Epithelial cell of esophagus (primary cell): ENCODE data around the gene ADO.

Experiments
- DNase-seq: peaks from one replicate; pipeline ENCODE4 v3.0.0; 2010; ENCODE audit warnings: low read depth
- H3K4me3 ChIP-seq: 2 replicates; pipeline ENCODE4 v1.5.1; 2011; ENCODE audit warnings: mild to moderate bottlenecking, low read length, control low read depth
- CTCF ChIP-seq: IDR thresholded peaks from 2 replicates; pipeline ENCODE4 v1.5.1; 2011; ENCODE audit warnings: low read depth, mild to moderate bottlenecking, low read length, control low read depth, inconsistent platforms; ENCODE audit not compliant: insufficient read depth; ENCODE audit errors: missing control alignments

The ADO gene

DNA sequence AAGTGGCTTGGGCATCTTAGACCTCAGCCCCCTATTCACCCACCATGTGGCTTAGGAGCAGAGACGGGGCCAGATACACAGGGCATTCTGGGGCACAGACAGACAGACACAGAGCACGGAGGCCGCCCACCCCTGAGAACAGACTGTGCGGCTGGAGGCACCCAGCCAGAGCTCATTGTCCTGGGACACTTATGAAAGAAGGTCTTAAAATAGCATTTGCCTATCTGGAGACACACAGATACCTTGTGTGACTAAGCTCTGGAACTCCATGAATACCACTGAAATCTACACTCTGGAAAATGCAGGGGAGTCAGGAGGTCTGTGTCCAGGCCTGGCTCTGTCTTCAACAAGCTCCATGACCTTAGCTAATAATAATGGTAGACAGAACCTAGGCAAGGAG lies 41.4 kb upstream of the ADO start:
- TF ChIP-seq CTCF, result no peak
- no peak overlapping the region for H3K4me3 ChIP-seq
- DNase-seq, result no peak

- TF ChIP-seq CTCF, result no peak
- DNase-seq, result no peak
- no peak overlapping the region for H3K4me3 ChIP-seq
Observed at GRCh38 chr10:62764011-62764410, 40.5 kb upstream of the ADO start.

GRCh38 chr10:62765726-62766125 lies 38.8 kb upstream of the ADO start:
- no peak for DNase-seq
- H3K4me3 ChIP-seq, result no peak overlapping the region
- TF ChIP-seq CTCF, result no peak

DNA sequence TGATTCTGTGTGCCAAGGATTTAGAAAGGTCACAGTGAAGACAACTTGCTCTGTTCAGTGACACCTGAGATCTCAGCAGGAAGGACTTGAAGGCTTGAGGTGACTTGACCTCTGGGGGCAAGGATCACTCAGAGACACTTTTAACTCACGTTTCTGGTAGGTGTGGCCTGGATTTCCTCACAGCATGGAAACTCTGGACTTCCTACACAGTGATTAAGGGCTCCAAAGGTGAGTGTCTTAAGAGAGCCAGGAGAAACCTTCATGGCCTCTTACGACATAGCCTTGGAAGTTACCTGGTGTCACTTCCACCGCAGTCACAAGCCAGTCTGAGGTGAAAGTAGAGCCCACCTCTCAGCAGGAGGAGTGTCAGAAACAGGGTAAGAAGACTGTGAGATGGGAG lies 38.1 kb upstream of the ADO start:
- no peak for TF ChIP-seq CTCF
- no peak for DNase-seq

GRCh38 chr10:62769574-62770242 lies 34.8 kb upstream of the ADO start:
- no peak for TF ChIP-seq CTCF
- H3K4me3 ChIP-seq, result no peak overlapping the region
- DNase-seq, result no peak

More for the DNA sequence above, 38.1 kb upstream of the ADO start:
- H3K4me3 ChIP-seq, result no peak overlapping the region

- DNase-seq, result no peak
- H3K4me3 ChIP-seq, result no peak overlapping the region
- TF ChIP-seq CTCF, result no peak
Observed at GRCh38 chr10:62772186-62772974, 32.1 kb upstream of the ADO start.
